H1 (cell line): Measurements from ENCODE around the gene ZNF214. TPM values are rescaled to one million over a fixed set of nuclear protein-coding genes. Genes with fewer than 3 reads are reported as not detected.

ENCODE experiments used
- CTCF ChIA-PET: fragments of 300-600 bp; sonication (Branson Sonifier 250); formaldehyde crosslinking; loops from one replicate; lab custom pipeline; 2021; ENCODE audit not compliant: partially characterized antibody; lab: Charles Lee
- POLR2A ChIA-PET: fragments of 300-600 bp; sonication (Branson Sonifier 250); formaldehyde crosslinking; loops from one replicate; lab custom pipeline; 2021; ENCODE audit warnings: inconsistent platforms; ENCODE audit not compliant: partially characterized antibody; lab: Charles Lee
- DNase-seq, 2 experiments: peaks; one replicate each; pipeline versions ENCODE4 v3.0.0 to v3.0.0-alpha.2; 2010 to 2022; ENCODE audit warnings: low spot score in 2 of 2, low read depth in 1 of 2, mixed read lengths in 1 of 2
- FAIRE-seq: peaks from 2 replicates; lab custom pipeline; 2011; peaks lifted over from hg19 to GRCh38; lab: Jason Lieb, UNC
- H2AFZ ChIP-seq: 2 replicates; pipeline ENCODE4 v1.8.1; 2012; ENCODE audit warnings: low read length, inconsistent platforms
- H2AK5ac ChIP-seq: 2 replicates; pipeline ENCODE4 v1.6.1; 2013; ENCODE audit warnings: low read depth, low read length
- H2BK120ac ChIP-seq: replicated peaks from 2 replicates; pipeline ENCODE3; 2013; ENCODE audit warnings: low read depth, low read length, inconsistent platforms
- H2BK12ac ChIP-seq: 2 replicates; pipeline ENCODE4 v1.6.1; 2013; ENCODE audit warnings: low read depth, low read length
- H2BK15ac ChIP-seq: 2 replicates; pipeline ENCODE4 v1.6.1; 2013; ENCODE audit warnings: low read length
- H2BK20ac ChIP-seq: 2 replicates; pipeline ENCODE4 v1.6.1; 2013; ENCODE audit warnings: low read length
- H2BK5ac ChIP-seq: 2 replicates; pipeline ENCODE4 v1.6.1; 2013; ENCODE audit warnings: low read depth, low read length
- H3K14ac ChIP-seq: 2 replicates; pipeline ENCODE4 v1.6.1; 2013; ENCODE audit warnings: inconsistent platforms; ENCODE audit not compliant: insufficient read length
- H3K18ac ChIP-seq: 2 replicates; pipeline ENCODE4 v1.6.1; 2013; ENCODE audit warnings: low read length; ENCODE audit errors: extremely low read depth
- H3K23ac ChIP-seq: 2 replicates; pipeline ENCODE4 v1.6.1; 2013; ENCODE audit warnings: inconsistent platforms; ENCODE audit not compliant: insufficient read length
- H3K23me2 ChIP-seq: 2 replicates; pipeline ENCODE4 v1.6.1; 2013; ENCODE audit warnings: low read depth, low read length
- H3K27ac ChIP-seq: 2 replicates; pipeline ENCODE4 v1.6.1; 2011; ENCODE audit warnings: low read depth, low read length, inconsistent platforms
- H3K27me3 ChIP-seq, 4 experiments: replicated peaks in 1 of 4; 1 replicate in 1 of 4; 2 replicates in 3 of 4; pipeline versions ENCODE4 v1.6.1 to v1.8.1; 2011 to 2013; ENCODE audit warnings: low read length in 3 of 4, mild to moderate bottlenecking in 3 of 4, inconsistent platforms in 2 of 4, mixed read lengths in 2 of 4, moderate library complexity in 1 of 4; ENCODE audit not compliant: control insufficient read depth in 3 of 4, insufficient read depth in 3 of 4; ENCODE audit errors: extremely low read depth in 1 of 4
- H3K36me3 ChIP-seq, 4 experiments: 2 replicates each; pipeline versions ENCODE4 v1.6.1 to v1.8.1; 2011 to 2013; ENCODE audit warnings: mild to moderate bottlenecking in 4 of 4, low read length in 3 of 4, moderate library complexity in 2 of 4, control low read depth in 1 of 4, inconsistent platforms in 1 of 4; ENCODE audit not compliant: insufficient read depth in 4 of 4, control insufficient read depth in 2 of 4
- H3K4ac ChIP-seq: replicated peaks from 2 replicates; pipeline ENCODE3; 2013; ENCODE audit warnings: low read length, low read depth, mixed read lengths, inconsistent platforms; ENCODE audit not compliant: insufficient read length
- H3K4me1 ChIP-seq, 4 experiments: replicated peaks in 1 of 4; 1 replicate in 1 of 4; 2 replicates in 3 of 4; pipeline versions ENCODE4 v1.6.1 to v1.8.1; 2011 to 2013; ENCODE audit warnings: low read length in 3 of 4, inconsistent platforms in 2 of 4, mixed read lengths in 1 of 4; ENCODE audit not compliant: insufficient read depth in 4 of 4, control insufficient read depth in 3 of 4
- H3K4me2 ChIP-seq, 2 experiments: 2 replicates each; pipeline versions ENCODE4 v1.6.1 to v1.8.1; 2011 to 2013; ENCODE audit warnings: low read depth in 2 of 2, low read length in 2 of 2, control low read depth in 1 of 2, inconsistent platforms in 1 of 2, mild to moderate bottlenecking in 1 of 2; ENCODE audit not compliant: insufficient read depth in 1 of 2
- H3K4me3 ChIP-seq, 4 experiments: fragments of 200-600, 300-600 bp in 1 of 4; sonication (generic), shearing (Covaris generic), sonication (Bioruptor Twin) in 1 of 4; 2 replicates each; pipeline versions ENCODE4 v1.5.1 to v1.8.1; 2011 to 2016; ENCODE audit warnings: low read length in 4 of 4, low read depth in 3 of 4, control low read depth in 2 of 4, inconsistent platforms in 2 of 4, mild to moderate bottlenecking in 2 of 4, mixed read lengths in 1 of 4, moderate library complexity in 1 of 4; ENCODE audit not compliant: insufficient read depth in 2 of 4; ENCODE audit errors: extremely low read depth in 1 of 4
- H3K56ac ChIP-seq: replicated peaks from 2 replicates; pipeline ENCODE3; 2013; ENCODE audit warnings: low read depth, mild to moderate bottlenecking, mixed read lengths, low read length, inconsistent platforms; ENCODE audit not compliant: insufficient read length
- H3K79me1 ChIP-seq: 2 replicates; pipeline ENCODE4 v1.6.1; 2013; ENCODE audit warnings: low read depth, low read length, control low read depth
- H3K79me2 ChIP-seq, 2 experiments: 2 replicates each; pipeline versions ENCODE4 v1.6.1 to v1.8.1; 2012 to 2013; ENCODE audit warnings: low read length in 2 of 2, mild to moderate bottlenecking in 2 of 2, inconsistent platforms in 1 of 2; ENCODE audit not compliant: insufficient read depth in 2 of 2, control insufficient read depth in 1 of 2
- H3K9ac ChIP-seq, 4 experiments: replicated peaks in 1 of 4; 1 replicate in 1 of 4; 2 replicates in 3 of 4; pipeline versions ENCODE4 v1.6.1 to v1.8.1; 2011 to 2013; ENCODE audit warnings: low read depth in 3 of 4, low read length in 3 of 4, control low read depth in 2 of 4, mild to moderate bottlenecking in 2 of 4, moderate library complexity in 2 of 4, inconsistent platforms in 1 of 4; ENCODE audit errors: extremely low read depth in 1 of 4
- H3K9me3 ChIP-seq, 2 experiments: 2 replicates each; pipeline versions ENCODE4 v1.6.1 to v1.8.1; 2012 to 2013; ENCODE audit warnings: mild to moderate bottlenecking in 2 of 2, moderate library complexity in 2 of 2, control low read depth in 1 of 2, inconsistent platforms in 1 of 2, low read depth in 1 of 2, low read length in 1 of 2, mixed read lengths in 1 of 2; ENCODE audit not compliant: insufficient read depth in 2 of 2
- H4K20me1 ChIP-seq, 2 experiments: replicated peaks in 1 of 2; 2 replicates each; pipeline versions ENCODE3 to v1.8.1; 2011 to 2013; ENCODE audit warnings: inconsistent platforms in 2 of 2, low read length in 2 of 2, mild to moderate bottlenecking in 1 of 2; ENCODE audit not compliant: insufficient read depth in 2 of 2, control insufficient read depth in 1 of 2
- H4K5ac ChIP-seq: 2 replicates; pipeline ENCODE4 v1.6.1; 2013; ENCODE audit warnings: low read length, low read depth, mixed read lengths, inconsistent platforms; ENCODE audit not compliant: insufficient read length
- H4K8ac ChIP-seq: 2 replicates; pipeline ENCODE4 v1.8.0; 2013; ENCODE audit warnings: mild to moderate bottlenecking, moderate library complexity, low read length, inconsistent platforms; ENCODE audit not compliant: insufficient read depth; ENCODE audit errors: extremely low read depth
- H4K91ac ChIP-seq: replicated peaks from 2 replicates; pipeline ENCODE3; 2013; ENCODE audit warnings: low read length, mixed read lengths, inconsistent platforms; ENCODE audit not compliant: insufficient read length
- ATF2 ChIP-seq: IDR thresholded peaks from 2 replicates; pipeline ENCODE4 v1.6.1; 2012; ENCODE audit warnings: low read length, inconsistent platforms
- BRCA1 ChIP-seq: IDR thresholded peaks from 2 replicates; pipeline ENCODE4 v1.6.1; 2012; ENCODE audit warnings: low read depth, low read length, improper control_type of control experiment
- EZH2 ChIP-seq: fragments of 200-600 bp; sonication (generic); IDR thresholded peaks from 2 replicates; pipeline ENCODE4 v1.7.1; 2012; ENCODE audit warnings: low read depth, mild to moderate bottlenecking, moderate library complexity, low read length, inconsistent platforms; ENCODE audit not compliant: severe bottlenecking
- GTF2F1 ChIP-seq: IDR thresholded peaks from 2 replicates; pipeline ENCODE4 v1.6.1; 2012; ENCODE audit warnings: low read depth, low read length, improper control_type of control experiment, borderline replicate concordance
- HDAC6 ChIP-seq: IDR thresholded peaks from one replicate; pipeline ENCODE4 v1.7.1; 2012; ENCODE audit warnings: low read depth, mild to moderate bottlenecking, inconsistent platforms, low read length, moderate library complexity
- RBBP5 ChIP-seq: IDR thresholded peaks from 2 replicates; pipeline ENCODE4 v1.7.1; 2012; ENCODE audit warnings: low read depth, mild to moderate bottlenecking, inconsistent platforms, low read length, moderate library complexity, borderline replicate concordance
- RFX5 ChIP-seq: IDR thresholded peaks from 2 replicates; pipeline ENCODE4 v1.6.1; 2011; ENCODE audit warnings: low read depth, low read length, improper control_type of control experiment, borderline replicate concordance
- SP1 ChIP-seq: IDR thresholded peaks from 2 replicates; pipeline ENCODE4 v1.6.1; 2011; ENCODE audit warnings: low read depth, low read length
- ZNF274 ChIP-seq: IDR thresholded peaks from 2 replicates; pipeline ENCODE4 v1.7.0; 2012; ENCODE audit warnings: low read length, borderline replicate concordance; ENCODE audit errors: extremely low read depth
- WGBS, 2 experiments: shearing (Covaris generic) in 1 of 2; methylation state at CpG; one replicate each; pipeline versions ENCODE4 v1.1.6 to v1.1.7; 2013 to 2015; ENCODE audit warnings: low lambda C conversion rate in 2 of 2, mixed read lengths in 2 of 2, inconsistent platforms in 1 of 2, low coverage in 1 of 2, missing lambda C conversion rate in 1 of 2; ENCODE audit not compliant: insufficient replicate concordance in 2 of 2, insufficient coverage in 1 of 2, insufficient read length in 1 of 2; ENCODE audit errors: extremely low coverage in 1 of 2, missing lambda C conversion rate in 1 of 2; 5-methylcytosine and 5-hydroxymethylcytosine counted together
- polyA plus RNA-seq, 7 experiments: library from polyadenylated mRNA; depleted of rRNA in 3 of 7; stranded (reverse) in 5 of 7; unstranded in 2 of 7; fragments of >200 nt in 5 of 7; fragments of 200-250 nt in 2 of 7; gene quantifications; 1 replicate in 5 of 7; 2 replicates in 1 of 7; 4 replicates in 1 of 7; pipeline versions ENCODE4 v1.2.1 to v1.2.3, GENCODE V29; 2011 to 2013; ENCODE audit warnings: missing spikeins in 2 of 7, mixed read lengths in 2 of 7
- total RNA-seq: library from RNA; stranded (reverse); fragmentation: NEBNext Ultra II Directional; extraction: Animal tissue kit (Norgen Biotek cat#: 25700); gene quantifications from 2 replicates; pipeline ENCODE4 v1.2.1, GENCODE V29; 2021

Gene ZNF214
- total and polyA plus RNA-seq, 2 of the 8 experiments (the other 6 are each of a cell fraction or from before 2014, with no cell fraction given): 0.80 to 3.2 TPM

GRCh38 chr11:6992457-6993417, 27.4 kb downstream of the ZNF214 start:
- Histone ChIP-seq H2BK12ac (no peak overlapping the region), H3K79me2 (no peaks in the 10 kb centered on the region), H3K14ac (no peak overlapping the region), H2AFZ (no peak overlapping the region), H3K9ac (no peak overlapping the region), H3K9me3 (no peaks in the 10 kb centered on the region), H3K4me3 (no peak overlapping the region), H3K23me2 (no peaks in the 10 kb centered on the region), H2BK15ac (no peak overlapping the region), H3K4me1 (no peaks in the 10 kb centered on the region), H4K8ac (no peak overlapping the region), H4K20me1 (peaks cover 0 to 3% of the 10 kb centered on the region in 2 experiments), H4K91ac (no peak overlapping the region), H2BK5ac (no peak overlapping the region), H3K4me2 (no peak overlapping the region), H2AK5ac (no peak overlapping the region), H3K18ac (no peak overlapping the region), H3K56ac (no peak overlapping the region), H3K4ac (no peak overlapping the region), H3K27me3 (no peaks in the 10 kb centered on the region), H2BK20ac (no peak overlapping the region), H3K79me1 (no peaks in the 10 kb centered on the region), H2BK120ac (no peak overlapping the region), H3K23ac (no peak overlapping the region), H3K27ac (no peak overlapping the region), H3K36me3 (no peaks in the 10 kb centered on the region), H4K5ac (no peak overlapping the region)
- FAIRE-seq (no peak), DNase-seq (no peak)
- CTCF ChIA-PET: interaction anchor here (1.3 to 5.0 kb wide), 3 partner anchors 15 to 237 kb away, joined by 3 to 22 read pairs (median 8); no protein-coding TSS in a partner anchor
- POLR2A ChIA-PET: interaction anchor here (0.8 to 1.6 kb wide), 2 partner anchors 15 to 65 kb away, joined by 3 read pairs; no protein-coding TSS in a partner anchor
- 80% methylated on average over 11 of the region's 11 CpGs; no CpG with 5 or more reads in 1 of the 2 experiments for WGBS, 2 experiments
- TF ChIP-seq EZH2 (no peak), ZNF274 (no peak), GTF2F1 (no peak), BRCA1 (no peak), SP1 (no peak), RFX5 (no peak), ATF2 (no peak), HDAC6 (no peak), RBBP5 (no peak)
